SH-SY5Y (cell line): ENCODE measurements around the gene RALBP1.

Source experiments
- GATA2 ChIP-seq: IDR thresholded peaks from 2 replicates; pipeline ENCODE4 v1.6.1; 2011; ENCODE audit warnings: mild to moderate bottlenecking, low read depth, low read length
- GATA3 ChIP-seq: IDR thresholded peaks from 2 replicates; pipeline ENCODE4 v1.6.1; 2011; ENCODE audit warnings: low read depth, mild to moderate bottlenecking, low read length, moderate library complexity

GRCh38 chr18:9552191-9552590 lies 76.9 kb downstream of the RALBP1 start:
- no peak for TF ChIP-seq GATA2
- no peak for TF ChIP-seq GATA3
